Neural progenitor cell (in vitro differentiated cells): Measurements from ENCODE around the gene TSHZ2. TPM values are rescaled to one million over a fixed set of nuclear protein-coding genes. Genes with fewer than 3 reads are reported as not detected.

ENCODE experiments used
- DNase-seq: peaks from one replicate; pipeline ENCODE4 v3.0.0-alpha.2; 2016; ENCODE audit warnings: low spot score
- H2AFZ ChIP-seq: fragments of 200-600 bp; sonication (generic); replicated peaks from 2 replicates; pipeline ENCODE4 v1.6.1; 2016; ENCODE audit warnings: antibody characterized with exemption
- H3F3A ChIP-seq: fragments of 200-600 bp; sonication (generic); 2 replicates; pipeline ENCODE4 v1.6.1; 2016; ENCODE audit warnings: antibody characterized with exemption, low read depth
- H3K27ac ChIP-seq: fragments of 200-600 bp; sonication (generic); 2 replicates; pipeline ENCODE4 v1.5.1; 2016; ENCODE audit warnings: mild to moderate bottlenecking
- H3K27me3 ChIP-seq: fragments of 200-600 bp; sonication (generic); 2 replicates; pipeline ENCODE4 v1.6.1; 2016; ENCODE audit warnings: mild to moderate bottlenecking, moderate library complexity
- H3K36me3 ChIP-seq: fragments of 200-600 bp; sonication (generic); 2 replicates; pipeline ENCODE4 v1.5.1; 2016
- H3K4me1 ChIP-seq: fragments of 200-600 bp; sonication (generic); 2 replicates; pipeline ENCODE4 v1.6.1; 2016; ENCODE audit warnings: mixed run types
- H3K4me2 ChIP-seq: fragments of 200-600 bp; sonication (generic); 2 replicates; pipeline ENCODE4 v1.6.1; 2016
- H3K4me3 ChIP-seq: fragments of 200-600 bp; sonication (generic); 2 replicates; pipeline ENCODE4 v1.5.1; 2016
- H3K79me2 ChIP-seq: fragments of 200-600 bp; sonication (generic); 2 replicates; pipeline ENCODE4 v1.6.1; 2016; ENCODE audit warnings: low read depth
- H3K9ac ChIP-seq: fragments of 200-600 bp; sonication (generic); 2 replicates; pipeline ENCODE4 v1.6.1; 2016
- H3K9me3 ChIP-seq: fragments of 200-600 bp; sonication (generic); 2 replicates; pipeline ENCODE4 v1.5.1; 2016; ENCODE audit warnings: low read depth
- H4K20me1 ChIP-seq: fragments of 200-600 bp; sonication (generic); 2 replicates; pipeline ENCODE4 v1.6.1; 2016; ENCODE audit warnings: low read depth
- H3K27ac Mint-ChIP-seq: 3 replicates; pipeline ENCODE4 v1.8.0; 2021; ENCODE audit warnings: mixed read lengths
- H3K27me3 Mint-ChIP-seq: 2 replicates; pipeline ENCODE4 v1.8.0; 2022; ENCODE audit warnings: low read depth, mild to moderate bottlenecking, inconsistent platforms, moderate library complexity, mixed read lengths; ENCODE audit not compliant: insufficient read depth
- H3K36me3 Mint-ChIP-seq: 3 replicates; pipeline ENCODE4 v1.8.0; 2021; ENCODE audit warnings: mixed read lengths
- H3K4me1 Mint-ChIP-seq: 3 replicates; pipeline ENCODE4 v1.8.0; 2021; ENCODE audit warnings: mixed read lengths
- H3K4me3 Mint-ChIP-seq: 3 replicates; pipeline ENCODE4 v1.8.0; 2021; ENCODE audit warnings: mild to moderate bottlenecking, moderate library complexity, mixed read lengths
- H3K9me3 Mint-ChIP-seq: 3 replicates; pipeline ENCODE4 v1.8.0; 2020; ENCODE audit warnings: mixed read lengths
- CTCF ChIP-seq: fragments of 200-600 bp; sonication (generic); IDR thresholded peaks from 2 replicates; pipeline ENCODE4 v1.5.1; 2017; ENCODE audit warnings: antibody characterized with exemption, mild to moderate bottlenecking
- EZH2 ChIP-seq: fragments of 200-600 bp; sonication (generic); IDR thresholded peaks from 2 replicates; pipeline ENCODE4 v1.6.1; 2017; ENCODE audit warnings: antibody characterized with exemption, mild to moderate bottlenecking, moderate library complexity
- EZH2phosphoT487 ChIP-seq: fragments of 200-600 bp; sonication (generic); IDR thresholded peaks from 2 replicates; pipeline ENCODE4 v1.6.1; 2017; ENCODE audit warnings: antibody characterized with exemption
- total RNA-seq: library from RNA; depleted of rRNA; stranded (reverse); fragments of >200 nt; gene quantifications from 2 replicates; pipeline ENCODE4 v1.2.3, GENCODE V29; 2015; ENCODE audit warnings: low replicate concordance

The TSHZ2 gene
- total RNA-seq, 1 donor from 2014 or later: 1.8 TPM

- TF ChIP-seq EZH2: no peak
- TF ChIP-seq CTCF: no peak
- TF ChIP-seq EZH2phosphoT487: no peak
- Mint-ChIP-seq H3K36me3 (no peaks in the 10 kb centered on the region), H3K4me1 (peaks cover 13% of the 10 kb centered on the region)
Observed at GRCh38 chr20:53030061-53030460, 57.9 kb downstream of the TSHZ2 start.

GRCh38 chr20:53032046-53032445 is 59.9 kb downstream of the TSHZ2 start:
- H2AFZ ChIP-seq: no peak overlapping the region
- H3K9ac ChIP-seq: no peak overlapping the region
- no peaks in the 10 kb centered on the region for H3K27me3 ChIP-seq
- no peaks in the 10 kb centered on the region for H3K9me3 ChIP-seq
- H3F3A ChIP-seq: no peaks in the 10 kb centered on the region
- H3K36me3 Mint-ChIP-seq: no peaks in the 10 kb centered on the region
- H3K27ac ChIP-seq: no peak overlapping the region
- no peak overlapping the region for H3K4me3 ChIP-seq
- H3K27ac Mint-ChIP-seq: no peak overlapping the region
- H3K4me2 ChIP-seq: no peak overlapping the region
- no peaks in the 10 kb centered on the region for H3K79me2 ChIP-seq
- no peaks in the 10 kb centered on the region for H3K9me3 Mint-ChIP-seq
- H3K36me3 ChIP-seq: no peaks in the 10 kb centered on the region
- H4K20me1 ChIP-seq: no peaks in the 10 kb centered on the region
- no peak for DNase-seq
- no peak for TF ChIP-seq EZH2phosphoT487
- H3K4me3 Mint-ChIP-seq: no peak overlapping the region
- H3K4me1 Mint-ChIP-seq: peaks cover 19% of the 10 kb centered on the region
- H3K4me1 ChIP-seq: peaks cover 14% of the 10 kb centered on the region
- H3K27me3 Mint-ChIP-seq: no peaks in the 10 kb centered on the region

More at GRCh38 chr20:53030061-53030460, 57.9 kb downstream of the TSHZ2 start:
- H3K9ac ChIP-seq: no peak overlapping the region
- no peaks in the 10 kb centered on the region for H3K9me3 ChIP-seq
- H3K4me1 ChIP-seq: peaks cover 12% of the 10 kb centered on the region
- H3K27ac ChIP-seq: no peak overlapping the region
- Mint-ChIP-seq H3K27ac (no peak overlapping the region), H3K27me3 (no peaks in the 10 kb centered on the region), H3K4me3 (no peak overlapping the region), H3K9me3 (no peaks in the 10 kb centered on the region)
- no peaks in the 10 kb centered on the region for H3K27me3 ChIP-seq
- H4K20me1 ChIP-seq: no peaks in the 10 kb centered on the region
- no peak overlapping the region for H3K4me3 ChIP-seq
- no peak overlapping the region for H2AFZ ChIP-seq
- H3F3A ChIP-seq: no peaks in the 10 kb centered on the region
- H3K79me2 ChIP-seq: no peaks in the 10 kb centered on the region
- DNase-seq: no peak
- H3K36me3 ChIP-seq: no peaks in the 10 kb centered on the region
- no peak overlapping the region for H3K4me2 ChIP-seq

GRCh38 chr20:53032478-53032932 is 60.3 kb downstream of the TSHZ2 start:
- no peaks in the 10 kb centered on the region for H3K36me3 Mint-ChIP-seq
- no peak overlapping the region for H2AFZ ChIP-seq
- TF ChIP-seq CTCF: no peak
- no peak for TF ChIP-seq EZH2
- TF ChIP-seq EZH2phosphoT487: no peak
- H3K4me1 ChIP-seq: peaks cover 9% of the 10 kb centered on the region
- H3K9me3 Mint-ChIP-seq: no peaks in the 10 kb centered on the region
- DNase-seq: no peak
- no peak overlapping the region for H3K9ac ChIP-seq
- H3K9me3 ChIP-seq: no peaks in the 10 kb centered on the region
- H3K4me3 ChIP-seq: no peak overlapping the region
- peaks cover 20% of the 10 kb centered on the region for H3K4me1 Mint-ChIP-seq
- H3K27me3 Mint-ChIP-seq: no peaks in the 10 kb centered on the region
- no peak overlapping the region for H3K4me3 Mint-ChIP-seq
- no peak overlapping the region for H3K27ac ChIP-seq
- no peak overlapping the region for H3K4me2 ChIP-seq
- H3K36me3 ChIP-seq: no peaks in the 10 kb centered on the region
- no peaks in the 10 kb centered on the region for H4K20me1 ChIP-seq
- no peaks in the 10 kb centered on the region for H3K27me3 ChIP-seq
- H3K27ac Mint-ChIP-seq: peak overlapping the region; percentile 16
- no peaks in the 10 kb centered on the region for H3K79me2 ChIP-seq
- no peaks in the 10 kb centered on the region for H3F3A ChIP-seq

GRCh38 chr20:53033176-53033575 is 61.0 kb downstream of the TSHZ2 start:
- Histone ChIP-seq H3K9me3 (no peaks in the 10 kb centered on the region), H3K4me3 (no peak overlapping the region), H3K27me3 (no peaks in the 10 kb centered on the region), H4K20me1 (no peaks in the 10 kb centered on the region), H3F3A (no peaks in the 10 kb centered on the region), H3K79me2 (no peaks in the 10 kb centered on the region), H2AFZ (no peak overlapping the region), H3K4me1 (peaks cover 7% of the 10 kb centered on the region), H3K36me3 (no peaks in the 10 kb centered on the region), H3K27ac (no peak overlapping the region), H3K4me2 (no peak overlapping the region), H3K9ac (no peak overlapping the region)
- no peaks in the 10 kb centered on the region for H3K9me3 Mint-ChIP-seq
- TF ChIP-seq CTCF: no peak
- no peak for TF ChIP-seq EZH2
- no peak for TF ChIP-seq EZH2phosphoT487
- no peak overlapping the region for H3K4me3 Mint-ChIP-seq
- H3K27ac Mint-ChIP-seq: no peak overlapping the region
- H3K4me1 Mint-ChIP-seq: peaks cover 23% of the 10 kb centered on the region
- H3K27me3 Mint-ChIP-seq: peaks cover 4% of the 10 kb centered on the region
- no peaks in the 10 kb centered on the region for H3K36me3 Mint-ChIP-seq
- DNase-seq: no peak
